Measurements from ENCODE around the gene HOMER1.

DNA sequence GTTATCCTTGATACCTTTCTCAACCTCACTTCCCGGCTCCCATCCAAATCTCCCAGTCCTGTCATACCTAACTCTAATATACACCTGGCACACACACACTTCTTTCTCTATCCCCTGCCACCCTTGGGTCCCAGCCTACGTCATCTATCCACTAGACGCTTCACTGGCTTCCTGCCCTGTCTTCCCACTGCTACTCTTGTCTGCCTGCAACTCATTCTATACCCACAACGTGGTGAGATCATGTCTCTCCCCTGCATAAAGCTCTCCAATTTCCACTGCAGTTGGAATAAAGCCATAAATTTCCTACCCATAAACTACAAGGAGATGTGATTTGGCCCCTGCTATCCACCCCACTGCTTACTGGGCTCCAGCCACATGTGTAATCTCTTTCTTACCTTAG lies 184.5 kb downstream of the HOMER1 start:
- TF ChIP-seq EZH2 (IDR thresholded peaks at IDR 0.05; ENCODE audit: borderline replicate concordance, low read length): no peak
- TF ChIP-seq, protein P1, sequence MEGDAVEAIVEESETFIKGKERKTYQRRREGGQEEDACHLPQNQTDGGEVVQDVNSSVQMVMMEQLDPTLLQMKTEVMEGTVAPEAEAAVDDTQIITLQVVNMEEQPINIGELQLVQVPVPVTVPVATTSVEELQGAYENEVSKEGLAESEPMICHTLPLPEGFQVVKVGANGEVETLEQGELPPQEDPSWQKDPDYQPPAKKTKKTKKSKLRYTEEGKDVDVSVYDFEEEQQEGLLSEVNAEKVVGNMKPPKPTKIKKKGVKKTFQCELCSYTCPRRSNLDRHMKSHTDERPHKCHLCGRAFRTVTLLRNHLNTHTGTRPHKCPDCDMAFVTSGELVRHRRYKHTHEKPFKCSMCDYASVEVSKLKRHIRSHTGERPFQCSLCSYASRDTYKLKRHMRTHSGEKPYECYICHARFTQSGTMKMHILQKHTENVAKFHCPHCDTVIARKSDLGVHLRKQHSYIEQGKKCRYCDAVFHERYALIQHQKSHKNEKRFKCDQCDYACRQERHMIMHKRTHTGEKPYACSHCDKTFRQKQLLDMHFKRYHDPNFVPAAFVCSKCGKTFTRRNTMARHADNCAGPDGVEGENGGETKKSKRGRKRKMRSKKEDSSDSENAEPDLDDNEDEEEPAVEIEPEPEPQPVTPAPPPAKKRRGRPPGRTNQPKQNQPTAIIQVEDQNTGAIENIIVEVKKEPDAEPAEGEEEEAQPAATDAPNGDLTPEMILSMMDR (conservative IDR thresholded peaks at IDR 0.05 in 1 of 2, IDR thresholded peaks at IDR 0.05 in 1 of 2; ENCODE audit: extremely low read depth in 1 of 2, insufficient read depth in 1 of 2, low read depth in 1 of 2, low read length in 2 of 2): no peak

Data from mammary epithelial cell (primary cell).